GM23338 (cell line): Measurements from ENCODE around the gene C10orf53. TPM values are rescaled to one million over a fixed set of nuclear protein-coding genes. Genes with fewer than 3 reads are reported as not detected.

ENCODE experiments used
- ATAC-seq: fragments of 200-7000 bp; cut with Tn5 transposase; 3 replicates; pipeline ENCODE4 v1.9.1; 2020
- DNase-seq: peaks from one replicate; pipeline ENCODE4 v3.0.0-alpha.2; 2015; ENCODE audit warnings: low spot score
- H2AFZ ChIP-seq: fragments of 200-600 bp; sonication (generic); 2 replicates; pipeline ENCODE4 v1.8.0; 2016; ENCODE audit warnings: antibody characterized with exemption, mild to moderate bottlenecking, moderate library complexity
- H3F3A ChIP-seq: fragments of 200-600 bp; sonication (generic); replicated peaks from 2 replicates; pipeline ENCODE4 v1.8.0; 2017; ENCODE audit warnings: antibody characterized with exemption, mixed run types, low read depth
- H3K27ac ChIP-seq: fragments of 200-600 bp; sonication (generic); 2 replicates; pipeline ENCODE4 v1.6.1; 2016; ENCODE audit warnings: low read depth
- H3K27me3 ChIP-seq: fragments of 200-600 bp; sonication (generic); 2 replicates; pipeline ENCODE4 v1.8.0; 2016; ENCODE audit warnings: mild to moderate bottlenecking, mixed run types, moderate library complexity; ENCODE audit not compliant: insufficient read depth
- H3K36me3 ChIP-seq: fragments of 200-600 bp; sonication (generic); 2 replicates; pipeline ENCODE4 v1.8.0; 2016; ENCODE audit warnings: mild to moderate bottlenecking; ENCODE audit not compliant: insufficient read depth
- H3K4me1 ChIP-seq: fragments of 200-600 bp; sonication (generic); 2 replicates; pipeline ENCODE4 v1.8.0; 2016; ENCODE audit warnings: mild to moderate bottlenecking, moderate library complexity; ENCODE audit not compliant: insufficient read depth
- H3K4me2 ChIP-seq: fragments of 200-600 bp; sonication (generic); 2 replicates; pipeline ENCODE4 v1.7.1; 2017; ENCODE audit warnings: mixed run types
- H3K4me3 ChIP-seq: fragments of 200-600 bp; sonication (generic); 2 replicates; pipeline ENCODE4 v1.6.1; 2016; ENCODE audit warnings: mixed run types
- H3K79me2 ChIP-seq: fragments of 200-600 bp; sonication (generic); replicated peaks from 2 replicates; pipeline ENCODE4 v1.8.0; 2017; ENCODE audit warnings: mild to moderate bottlenecking; ENCODE audit not compliant: insufficient read depth
- H3K9me2 ChIP-seq: fragments of 200-600 bp; sonication (generic); 2 replicates; pipeline ENCODE4 v1.8.0; 2017; ENCODE audit not compliant: insufficient read depth
- H4K20me1 ChIP-seq: fragments of 200-600 bp; sonication (generic); replicated peaks from 2 replicates; pipeline ENCODE4 v1.8.0; 2017; ENCODE audit warnings: mild to moderate bottlenecking; ENCODE audit not compliant: insufficient read depth
- H3K27ac Mint-ChIP-seq: 2 replicates; pipeline ENCODE4 v1.8.0; 2020; ENCODE audit warnings: inconsistent platforms, mild to moderate bottlenecking, moderate library complexity, mixed read lengths
- H3K27me3 Mint-ChIP-seq: 3 replicates; pipeline ENCODE4 v1.8.0; 2022; ENCODE audit warnings: low read depth, mild to moderate bottlenecking, moderate library complexity, mixed read lengths, inconsistent platforms; ENCODE audit not compliant: insufficient read depth, poor library complexity
- H3K36me3 Mint-ChIP-seq: 3 replicates; pipeline ENCODE4 v1.8.0; 2021; ENCODE audit warnings: low read depth, mild to moderate bottlenecking, inconsistent platforms, moderate library complexity, mixed read lengths
- H3K4me1 Mint-ChIP-seq: 3 replicates; pipeline ENCODE4 v1.8.0; 2020; ENCODE audit warnings: mild to moderate bottlenecking, inconsistent platforms, mixed read lengths
- H3K4me3 Mint-ChIP-seq: 3 replicates; pipeline ENCODE4 v1.8.0; 2021; ENCODE audit warnings: moderate library complexity, mild to moderate bottlenecking, inconsistent platforms, mixed read lengths
- H3K9me3 Mint-ChIP-seq: 3 replicates; pipeline ENCODE4 v1.8.0; 2020; ENCODE audit warnings: moderate library complexity, mild to moderate bottlenecking, inconsistent platforms, mixed read lengths
- ZNF114 ChIP-seq: fragments of 250-450 bp; sonication (Bioruptor Pico); IDR thresholded peaks from 2 replicates; pipeline ENCODE4 v1.5.0; 2020; ENCODE audit warnings: mild to moderate bottlenecking, moderate library complexity
- ZNF331 ChIP-seq: fragments of 250-450 bp; sonication (Bioruptor Pico); IDR thresholded peaks from 2 replicates; pipeline ENCODE4 v1.5.0; 2020; ENCODE audit warnings: low read depth, mild to moderate bottlenecking, moderate library complexity
- polyA plus RNA-seq: library from polyadenylated mRNA; unstranded; fragments of >200 nt; fragmentation: Nextera tagmentation; extraction: Ambion mirVana; gene quantifications from 2 replicates; pipeline ENCODE4 v1.2.1, GENCODE V29; 2016
- total RNA-seq: library from RNA; depleted of rRNA; stranded (reverse); fragments of >200 nt; shearing (Covaris generic); gene quantifications from 2 replicates; pipeline ENCODE4 v1.2.3, GENCODE V29; 2014
- TF ChIP-seq, protein P1 (sequence below), 2 experiments: fragments of 200-600 bp in 1 of 2; sonication (generic) in 1 of 2; conservative IDR thresholded peaks; 2 replicates each; pipeline versions ENCODE4 v1.5.1 to v1.6.1; 2016 to 2017; ENCODE audit warnings: antibody characterized with exemption in 2 of 2, low read depth in 2 of 2, mild to moderate bottlenecking in 2 of 2, moderate library complexity in 1 of 2
- TF ChIP-seq, protein P2 (sequence below): IDR thresholded peaks from 2 replicates; pipeline ENCODE4 v1.6.1; 2016; ENCODE audit warnings: antibody characterized with exemption
- TF ChIP-seq, protein P3 (sequence below): IDR thresholded peaks from one replicate; pipeline ENCODE4 v1.6.1; 2018; ENCODE audit warnings: antibody characterized with exemption; ENCODE audit not compliant: unreplicated experiment

The C10orf53 gene
- total and polyA plus RNA-seq, 2 experiments from 2014 or later, result not detected

DNA sequence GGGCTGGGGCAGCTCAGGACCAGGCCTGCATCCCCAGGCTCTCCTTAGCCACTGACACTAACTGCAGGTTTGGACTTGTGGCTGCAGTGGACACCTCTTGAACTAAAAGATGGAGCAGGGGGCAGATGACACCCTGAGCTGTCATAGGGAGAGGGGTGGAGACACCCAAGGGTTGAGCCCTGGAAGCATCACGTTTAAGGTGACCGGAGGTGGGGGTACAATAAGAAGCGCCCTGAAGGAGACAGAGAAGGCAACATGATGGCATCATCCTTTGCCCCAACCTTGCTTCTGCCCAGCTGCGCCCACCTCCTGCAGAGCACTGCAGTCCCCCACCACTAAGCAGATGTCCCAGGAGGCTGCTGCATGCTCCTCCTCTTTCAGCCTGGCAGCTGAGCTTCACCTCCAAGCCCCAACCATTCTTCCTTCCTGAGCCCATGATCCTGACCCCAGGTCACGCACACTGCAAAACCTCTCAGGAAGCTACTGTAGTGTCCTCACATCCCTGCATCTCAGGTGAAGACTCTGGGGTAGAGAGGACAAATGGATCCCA is 57.2 kb downstream of the C10orf53 start:
- no peak for DNase-seq
- TF ChIP-seq, protein P1, sequence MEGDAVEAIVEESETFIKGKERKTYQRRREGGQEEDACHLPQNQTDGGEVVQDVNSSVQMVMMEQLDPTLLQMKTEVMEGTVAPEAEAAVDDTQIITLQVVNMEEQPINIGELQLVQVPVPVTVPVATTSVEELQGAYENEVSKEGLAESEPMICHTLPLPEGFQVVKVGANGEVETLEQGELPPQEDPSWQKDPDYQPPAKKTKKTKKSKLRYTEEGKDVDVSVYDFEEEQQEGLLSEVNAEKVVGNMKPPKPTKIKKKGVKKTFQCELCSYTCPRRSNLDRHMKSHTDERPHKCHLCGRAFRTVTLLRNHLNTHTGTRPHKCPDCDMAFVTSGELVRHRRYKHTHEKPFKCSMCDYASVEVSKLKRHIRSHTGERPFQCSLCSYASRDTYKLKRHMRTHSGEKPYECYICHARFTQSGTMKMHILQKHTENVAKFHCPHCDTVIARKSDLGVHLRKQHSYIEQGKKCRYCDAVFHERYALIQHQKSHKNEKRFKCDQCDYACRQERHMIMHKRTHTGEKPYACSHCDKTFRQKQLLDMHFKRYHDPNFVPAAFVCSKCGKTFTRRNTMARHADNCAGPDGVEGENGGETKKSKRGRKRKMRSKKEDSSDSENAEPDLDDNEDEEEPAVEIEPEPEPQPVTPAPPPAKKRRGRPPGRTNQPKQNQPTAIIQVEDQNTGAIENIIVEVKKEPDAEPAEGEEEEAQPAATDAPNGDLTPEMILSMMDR (conservative IDR thresholded peaks at IDR 0.05; ENCODE audit: low read depth in 2 of 2), result no peak
- no peaks in the 10 kb centered on the region; the same call in 2 of the 3 replicates for H3K4me1 Mint-ChIP-seq

DNA sequence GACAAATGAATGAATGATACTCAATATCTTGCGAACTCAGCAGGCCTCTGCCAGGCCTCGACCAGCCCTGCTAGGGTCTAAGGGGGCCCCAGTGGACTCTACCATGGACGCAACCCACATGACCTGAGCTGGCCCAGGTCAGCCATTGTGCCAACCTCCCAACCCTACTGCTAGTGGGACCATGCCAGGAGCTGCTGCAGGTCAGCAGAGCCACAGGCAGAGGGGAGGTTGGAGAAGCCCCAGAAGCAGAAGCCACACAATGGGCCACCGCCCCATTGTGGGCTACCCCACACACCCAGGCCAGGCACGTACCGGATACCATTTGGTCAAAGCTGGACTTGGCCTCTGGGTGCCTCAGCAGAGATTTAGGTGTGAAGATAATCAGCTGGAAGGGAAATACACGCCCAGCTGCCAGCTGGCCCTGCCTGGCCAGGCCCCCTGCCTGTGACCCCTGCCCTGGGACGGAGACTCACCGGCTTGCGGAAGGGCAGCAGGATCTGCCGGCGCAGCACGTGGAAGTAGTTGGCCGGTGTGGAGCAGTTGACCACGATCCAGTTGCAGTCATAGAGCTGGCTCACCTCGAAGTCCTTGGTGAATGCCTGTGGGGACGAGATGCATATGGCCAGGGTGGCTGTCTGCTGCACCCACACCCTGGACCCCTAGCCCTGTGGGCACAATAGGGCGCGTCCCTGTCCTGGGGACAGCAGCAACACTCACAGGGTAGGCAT is 58.2 kb downstream of the C10orf53 start:
- Mint-ChIP-seq H3K4me3 (no peak overlapping the region), H3K27me3 (peaks cover 10% of the 10 kb centered on the region), H3K36me3 (peaks cover 8% of the 10 kb centered on the region), H3K27ac (no peak overlapping the region), H3K9me3 (no peaks in the 10 kb centered on the region; the same call in 2 of the 3 replicates), H3K4me1 (no peaks in the 10 kb centered on the region; the same call in 2 of the 3 replicates)
- no peaks in the 10 kb centered on the region for H4K20me1 ChIP-seq
- no peaks in the 10 kb centered on the region for H3K79me2 ChIP-seq
- H3K4me2 ChIP-seq, result no peak overlapping the region
- no peak overlapping the region for H3K4me3 ChIP-seq
- H3K27me3 ChIP-seq, result no peaks in the 10 kb centered on the region
- H3K9me2 ChIP-seq, result no peaks in the 10 kb centered on the region
- no peak overlapping the region for H2AFZ ChIP-seq
- no peaks in the 10 kb centered on the region for H3K36me3 ChIP-seq
- no peaks in the 10 kb centered on the region for H3F3A ChIP-seq
- no peak for ATAC-seq
- DNase-seq, result no peak
- H3K27ac ChIP-seq, result no peak overlapping the region
- no peaks in the 10 kb centered on the region for H3K4me1 ChIP-seq
- TF ChIP-seq, protein P2, sequence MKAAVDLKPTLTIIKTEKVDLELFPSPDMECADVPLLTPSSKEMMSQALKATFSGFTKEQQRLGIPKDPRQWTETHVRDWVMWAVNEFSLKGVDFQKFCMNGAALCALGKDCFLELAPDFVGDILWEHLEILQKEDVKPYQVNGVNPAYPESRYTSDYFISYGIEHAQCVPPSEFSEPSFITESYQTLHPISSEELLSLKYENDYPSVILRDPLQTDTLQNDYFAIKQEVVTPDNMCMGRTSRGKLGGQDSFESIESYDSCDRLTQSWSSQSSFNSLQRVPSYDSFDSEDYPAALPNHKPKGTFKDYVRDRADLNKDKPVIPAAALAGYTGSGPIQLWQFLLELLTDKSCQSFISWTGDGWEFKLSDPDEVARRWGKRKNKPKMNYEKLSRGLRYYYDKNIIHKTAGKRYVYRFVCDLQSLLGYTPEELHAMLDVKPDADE, result no peak
- TF ChIP-seq, protein P3, sequence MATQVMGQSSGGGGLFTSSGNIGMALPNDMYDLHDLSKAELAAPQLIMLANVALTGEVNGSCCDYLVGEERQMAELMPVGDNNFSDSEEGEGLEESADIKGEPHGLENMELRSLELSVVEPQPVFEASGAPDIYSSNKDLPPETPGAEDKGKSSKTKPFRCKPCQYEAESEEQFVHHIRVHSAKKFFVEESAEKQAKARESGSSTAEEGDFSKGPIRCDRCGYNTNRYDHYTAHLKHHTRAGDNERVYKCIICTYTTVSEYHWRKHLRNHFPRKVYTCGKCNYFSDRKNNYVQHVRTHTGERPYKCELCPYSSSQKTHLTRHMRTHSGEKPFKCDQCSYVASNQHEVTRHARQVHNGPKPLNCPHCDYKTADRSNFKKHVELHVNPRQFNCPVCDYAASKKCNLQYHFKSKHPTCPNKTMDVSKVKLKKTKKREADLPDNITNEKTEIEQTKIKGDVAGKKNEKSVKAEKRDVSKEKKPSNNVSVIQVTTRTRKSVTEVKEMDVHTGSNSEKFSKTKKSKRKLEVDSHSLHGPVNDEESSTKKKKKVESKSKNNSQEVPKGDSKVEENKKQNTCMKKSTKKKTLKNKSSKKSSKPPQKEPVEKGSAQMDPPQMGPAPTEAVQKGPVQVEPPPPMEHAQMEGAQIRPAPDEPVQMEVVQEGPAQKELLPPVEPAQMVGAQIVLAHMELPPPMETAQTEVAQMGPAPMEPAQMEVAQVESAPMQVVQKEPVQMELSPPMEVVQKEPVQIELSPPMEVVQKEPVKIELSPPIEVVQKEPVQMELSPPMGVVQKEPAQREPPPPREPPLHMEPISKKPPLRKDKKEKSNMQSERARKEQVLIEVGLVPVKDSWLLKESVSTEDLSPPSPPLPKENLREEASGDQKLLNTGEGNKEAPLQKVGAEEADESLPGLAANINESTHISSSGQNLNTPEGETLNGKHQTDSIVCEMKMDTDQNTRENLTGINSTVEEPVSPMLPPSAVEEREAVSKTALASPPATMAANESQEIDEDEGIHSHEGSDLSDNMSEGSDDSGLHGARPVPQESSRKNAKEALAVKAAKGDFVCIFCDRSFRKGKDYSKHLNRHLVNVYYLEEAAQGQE, result no peak
- TF ChIP-seq, protein P1 (conservative IDR thresholded peaks at IDR 0.05; ENCODE audit: low read depth in 2 of 2), result no peak
- TF ChIP-seq ZNF114 (no peak), ZNF331 (CRISPR knock-in tag) (no peak)

More for the DNA sequence above, 57.2 kb downstream of the C10orf53 start:
- no peaks in the 10 kb centered on the region for H3K79me2 ChIP-seq
- no peak overlapping the region for H2AFZ ChIP-seq
- H3K36me3 Mint-ChIP-seq, result peaks cover 8% of the 10 kb centered on the region; the same call in 2 of the 3 replicates
- no peaks in the 10 kb centered on the region for H3F3A ChIP-seq
- no peak for ATAC-seq
- H3K27ac ChIP-seq, result no peak overlapping the region
- no peaks in the 10 kb centered on the region; the same call in 2 of the 3 replicates for H3K9me3 Mint-ChIP-seq
- H3K27ac Mint-ChIP-seq, result no peak overlapping the region
- H3K4me3 ChIP-seq, result no peak overlapping the region
- no peaks in the 10 kb centered on the region for H3K36me3 ChIP-seq
- no peaks in the 10 kb centered on the region for H3K27me3 ChIP-seq
- H3K4me1 ChIP-seq, result no peaks in the 10 kb centered on the region
- no peaks in the 10 kb centered on the region for H3K9me2 ChIP-seq
- no peak overlapping the region for H3K4me2 ChIP-seq
- H3K27me3 Mint-ChIP-seq, result peaks cover 10% of the 10 kb centered on the region
- no peak overlapping the region for H3K4me3 Mint-ChIP-seq
- no peaks in the 10 kb centered on the region for H4K20me1 ChIP-seq
